ENCODE results near the gene SPC25.
"Not testable (repeated sequence)": the region's sequence is repeated elsewhere in the genome, so short reads cannot be mapped to it uniquely, and the experiment has no call there.

The SPC25 gene

DNA sequence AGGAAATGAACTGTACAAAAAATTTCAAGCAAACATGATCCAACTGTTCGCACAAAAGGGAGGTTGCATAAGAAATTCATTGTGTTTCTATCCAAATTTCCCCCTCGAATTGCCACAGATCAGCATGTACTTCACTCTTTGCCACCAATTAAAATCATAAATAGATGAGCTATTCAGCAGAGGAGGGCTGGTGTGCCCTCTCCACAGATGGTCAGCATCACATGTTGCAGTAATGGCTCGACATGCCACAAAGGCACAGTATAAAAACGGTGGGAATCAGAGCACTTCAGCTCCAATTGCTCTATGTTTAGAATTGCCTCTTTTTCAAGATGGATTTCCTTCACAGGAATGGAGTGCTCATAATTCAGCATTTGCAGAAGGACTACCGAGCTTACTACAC is 10.8 kb upstream of the SPC25 start, which contains the start of gene G6PC2:
Gene G6PC2 (plus strand): TSS at position 289 of the 400 bp plus-strand sequence. CDS start 41 bp downstream, at position 330.
- no peak for DNase-seq (ENCODE audit: low spot score)

DNA sequence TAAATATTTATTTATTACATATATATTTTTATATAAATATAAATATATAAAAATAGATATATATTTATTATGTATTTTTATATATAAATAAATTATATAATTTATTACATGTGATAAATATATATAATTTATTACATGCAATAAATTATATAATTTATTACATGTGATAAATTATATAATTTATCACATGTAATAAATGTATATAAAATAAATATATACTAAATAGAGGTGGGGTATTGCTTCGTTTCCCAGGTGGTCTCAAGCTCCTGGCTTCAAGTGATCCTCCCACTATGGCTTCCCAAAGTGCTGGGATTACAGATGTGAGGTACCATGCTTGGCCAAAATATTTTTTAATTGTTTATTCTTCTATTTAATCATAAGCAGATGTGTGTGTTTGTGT is 7.2 kb upstream of the SPC25 start:
- no peak for DNase-seq (ENCODE audit: low spot score)

DNA sequence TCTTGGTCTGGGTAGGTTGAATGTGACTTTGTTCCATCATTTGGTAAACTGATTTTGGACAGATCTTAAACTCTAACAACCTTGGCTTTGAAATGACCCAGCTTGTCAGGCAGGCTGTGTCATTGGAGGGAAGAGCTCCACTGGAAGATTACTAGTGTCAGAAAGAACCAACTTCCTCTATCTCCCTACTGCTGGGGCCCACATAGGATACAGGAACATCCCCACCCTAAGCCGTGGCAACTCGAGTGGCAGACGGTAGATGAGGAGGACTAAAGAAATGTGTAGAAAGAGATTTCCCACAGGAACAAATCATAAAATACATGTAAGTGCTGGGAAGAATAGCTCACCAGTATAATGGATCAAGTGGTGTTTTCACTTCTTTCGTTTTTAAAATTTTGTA is 6.6 kb upstream of the SPC25 start:
- no peak for DNase-seq (ENCODE audit: low spot score)

DNA sequence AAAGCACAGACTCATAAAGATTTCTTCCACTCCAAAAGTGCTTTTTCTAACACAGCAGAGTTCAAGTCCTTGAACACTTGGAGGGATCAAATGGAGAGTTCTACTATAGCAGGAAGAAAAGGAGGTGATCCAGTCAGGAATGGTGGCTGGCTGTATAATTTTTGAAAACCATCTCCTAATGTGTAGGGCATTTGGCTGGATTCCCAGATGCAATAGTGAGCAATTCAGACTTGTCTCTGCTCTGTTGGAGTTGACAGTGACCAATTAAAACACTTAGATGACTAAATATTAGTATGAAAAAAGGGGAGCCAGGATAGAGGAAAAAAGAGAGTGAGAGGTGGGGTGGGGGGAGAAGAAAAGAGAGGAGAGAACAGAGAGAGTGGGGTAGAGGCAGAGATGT is 5.5 kb upstream of the SPC25 start:
- DNase-seq (ENCODE audit: low spot score): no peak

GRCh38 chr2:168894720-168895119 is 4.5 kb upstream of the SPC25 start:
- DNase-seq (ENCODE audit: low spot score): no peak

GRCh38 chr2:168894101-168894500 is 3.9 kb upstream of the SPC25 start:
- DNase-seq (ENCODE audit: low spot score): no peak

- DNase-seq (ENCODE audit: low spot score): no peak
Observed at GRCh38 chr2:168892327-168892726, 2.1 kb upstream of the SPC25 start.

- DNase-seq (ENCODE audit: low spot score): no peak
Observed at GRCh38 chr2:168889635-168890005, 610 bp downstream of the SPC25 start.

- no peak for DNase-seq (ENCODE audit: low spot score)
Observed at GRCh38 chr2:168884975-168885374, 5.3 kb downstream of the SPC25 start.

- not testable (repeated sequence) for DNase-seq (ENCODE audit: low spot score)
Observed at GRCh38 chr2:168882163-168882562, 8.1 kb downstream of the SPC25 start.

- no peak for DNase-seq (ENCODE audit: low spot score)
Observed at GRCh38 chr2:168874368-168875054, 15.7 kb downstream of the SPC25 start.

GRCh38 chr2:168870824-168871223 is 19.4 kb downstream of the SPC25 start:
- not testable (repeated sequence) for DNase-seq (ENCODE audit: low spot score)

- DNase-seq (ENCODE audit: low spot score): not testable (repeated sequence)
Observed at GRCh38 chr2:168870369-168870768, 19.9 kb downstream of the SPC25 start.

- not testable (repeated sequence) for DNase-seq (ENCODE audit: low spot score)
Observed at GRCh38 chr2:168867164-168867563, 23.1 kb downstream of the SPC25 start.

- no peak for DNase-seq (ENCODE audit: low spot score)
Observed at GRCh38 chr2:168858146-168858545, 32.1 kb downstream of the SPC25 start.

- no peak for DNase-seq (ENCODE audit: low spot score)
Observed at GRCh38 chr2:168855601-168856000, 34.6 kb downstream of the SPC25 start.

- no peak for DNase-seq (ENCODE audit: low spot score)
Observed at GRCh38 chr2:168854651-168855050, 35.6 kb downstream of the SPC25 start.

DNA sequence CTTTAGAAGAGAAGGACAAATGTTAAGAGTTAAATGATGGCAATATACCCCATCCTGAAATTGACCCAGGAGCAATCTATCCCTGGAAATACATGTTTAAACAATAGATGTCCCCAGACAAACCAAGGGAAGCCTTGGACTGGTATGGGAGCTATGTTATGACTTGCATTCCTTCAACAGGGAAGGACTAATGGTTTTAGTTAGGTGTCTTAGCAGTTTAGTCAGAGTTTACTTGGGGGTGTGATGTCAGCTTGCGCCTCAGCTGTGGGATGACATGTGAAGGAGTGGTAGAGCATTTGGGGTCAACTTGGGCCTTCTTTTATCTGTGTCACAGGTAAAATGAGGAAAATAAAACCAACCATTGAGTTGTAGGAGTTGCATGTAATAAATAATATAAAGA is 36.8 kb downstream of the SPC25 start:
- DNase-seq (ENCODE audit: low spot score): no peak

DNA sequence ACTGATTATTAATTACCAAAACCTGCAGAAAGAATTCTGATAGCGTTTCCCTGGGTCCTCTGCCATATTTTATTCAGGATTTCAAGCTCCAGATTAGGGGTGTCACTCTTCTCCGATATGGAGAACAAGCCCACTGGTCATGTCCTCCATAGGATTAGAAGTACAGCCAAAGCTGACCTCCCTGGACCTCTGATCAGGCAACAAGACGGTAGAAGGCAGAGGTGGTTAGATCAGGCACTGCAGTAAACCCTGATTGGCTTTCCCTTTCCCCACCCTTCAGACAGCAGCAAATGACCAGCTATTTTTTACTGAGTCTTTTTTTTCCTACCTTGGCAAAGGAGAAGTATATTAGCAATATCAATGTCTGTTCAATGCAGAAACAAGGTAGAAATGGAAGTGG is 37.7 kb downstream of the SPC25 start:
- DNase-seq (ENCODE audit: low spot score): no peak

GRCh38 chr2:168851674-168852320 is 38.4 kb downstream of the SPC25 start:
- DNase-seq (ENCODE audit: low spot score): no peak

DNA sequence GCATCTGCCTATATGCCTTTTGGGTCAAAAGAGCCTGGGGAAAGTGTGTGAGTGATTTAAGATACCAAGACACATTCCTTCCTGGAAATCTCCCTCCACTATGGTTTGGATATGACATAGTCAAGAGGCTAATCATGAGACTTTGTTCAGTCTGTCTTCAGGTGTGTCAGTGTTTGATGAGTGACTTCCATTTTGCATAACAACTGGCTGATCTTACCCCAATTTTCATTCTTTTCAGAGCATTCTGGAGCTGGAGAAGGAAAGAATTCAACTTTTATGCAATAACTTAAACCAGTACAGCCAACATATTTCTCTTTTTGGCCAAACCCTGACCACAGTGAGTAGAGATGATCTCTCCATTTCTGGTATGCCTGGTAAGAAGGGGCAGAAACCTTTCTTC is 39.4 kb downstream of the SPC25 start:
- no peak for DNase-seq (ENCODE audit: low spot score)

DNA sequence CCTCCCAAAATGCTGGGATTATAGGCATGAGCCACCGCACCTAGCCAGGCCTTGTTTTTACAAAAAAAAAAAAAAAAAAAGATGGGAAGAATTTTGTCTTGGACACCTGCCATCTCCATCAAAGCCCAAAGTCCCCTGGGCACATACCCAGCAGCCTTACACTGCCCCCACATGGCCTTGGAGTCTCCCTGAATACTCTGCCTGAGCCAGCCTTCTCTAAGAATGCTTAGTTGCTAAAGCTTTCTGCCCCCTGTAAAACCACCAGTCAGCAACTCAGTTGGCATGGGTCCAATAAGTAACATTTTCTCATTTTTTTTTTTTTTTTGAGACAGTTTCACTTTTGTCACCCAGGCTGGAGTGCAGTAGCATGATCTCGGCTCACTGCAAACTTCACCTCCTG is 40.6 kb downstream of the SPC25 start:
- peak; percentile 40 for DNase-seq (ENCODE audit: low spot score)

GRCh38 chr2:168848225-168848624 is 42.0 kb downstream of the SPC25 start:
- peak; percentile 43 for DNase-seq (ENCODE audit: low spot score)

DNA sequence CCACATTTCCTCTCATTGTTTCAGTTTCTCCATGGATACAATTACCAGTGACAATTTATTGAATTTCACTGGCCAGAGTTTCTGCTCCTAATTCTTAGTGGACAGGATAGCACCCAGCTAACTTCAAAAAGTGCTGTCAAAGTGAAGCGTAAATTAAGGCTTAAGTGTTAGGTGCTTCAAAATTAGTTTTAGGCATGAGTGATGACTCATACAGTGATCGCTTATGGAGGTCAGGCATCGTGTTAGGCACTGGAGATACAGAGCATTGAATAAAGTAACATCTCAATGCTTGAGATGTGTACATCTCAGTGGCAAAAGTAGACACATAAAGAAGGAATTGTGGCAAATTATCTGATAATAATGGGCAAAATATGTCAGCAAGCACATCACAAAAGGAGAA is 47.0 kb downstream of the SPC25 start:
- DNase-seq (ENCODE audit: low spot score): no peak

Data from D341Med (cell line).